Measurements from ENCODE around the gene KRTAP21-1.
"Not testable (repeated sequence)": the region's sequence is repeated elsewhere in the genome, so short reads cannot be mapped to it uniquely, and the experiment has no call there.

Gene KRTAP21-1

GRCh38 chr21:30755328-30755727 is at the start of gene KRTAP21-1:
Gene KRTAP21-1, minus strand, starts transcription at chr21:30755428. Its CDS starts 50 bp downstream, at chr21:30755378.
- DNase-seq, result not testable (repeated sequence)

GRCh38 chr21:30800605-30801004 is 45.4 kb upstream of the KRTAP21-1 start:
- DNase-seq, result no peak

GRCh38 chr21:30793581-30794314 is 38.5 kb upstream of the KRTAP21-1 start:
- no peak for DNase-seq

- DNase-seq, result no peak
Observed at GRCh38 chr21:30779249-30779648, 24.0 kb upstream of the KRTAP21-1 start.

GRCh38 chr21:30769724-30770431 is 14.7 kb upstream of the KRTAP21-1 start:
- DNase-seq, result no peak

GRCh38 chr21:30760776-30761175 is 5.5 kb upstream of the KRTAP21-1 start:
- no peak for DNase-seq

GRCh38 chr21:30758306-30758705 is 3.1 kb upstream of the KRTAP21-1 start:
- DNase-seq, result no peak

GRCh38 chr21:30747159-30747558 is 8.1 kb downstream of the KRTAP21-1 start, which contains the start of gene KRTAP21-2:
Gene KRTAP21-2, minus strand, starts transcription at chr21:30747259. Its CDS starts 57 bp downstream, at chr21:30747202.
- no peak for DNase-seq

- DNase-seq, result no peak
Observed at GRCh38 chr21:30740462-30740861, 14.8 kb downstream of the KRTAP21-1 start.

- DNase-seq, result no peak
Observed at GRCh38 chr21:30733026-30733425, 22.2 kb downstream of the KRTAP21-1 start.

- DNase-seq, result no peak
Observed at GRCh38 chr21:30726726-30727125, 28.5 kb downstream of the KRTAP21-1 start.

- no peak for DNase-seq
Observed at GRCh38 chr21:30719401-30719800, 35.8 kb downstream of the KRTAP21-1 start.

- no peak for DNase-seq
Observed at GRCh38 chr21:30718239-30718909, 36.9 kb downstream of the KRTAP21-1 start, which contains the start of gene KRTAP21-3. Gene KRTAP21-3, minus strand, starts transcription at chr21:30718777. Its CDS starts 18 bp downstream, at chr21:30718759.

GRCh38 chr21:30717105-30717504 is 38.1 kb downstream of the KRTAP21-1 start:
- DNase-seq, result no peak

GRCh38 chr21:30714946-30715345 is 40.3 kb downstream of the KRTAP21-1 start:
- no peak for DNase-seq

- DNase-seq, result no peak
Observed at GRCh38 chr21:30714456-30714855, 40.8 kb downstream of the KRTAP21-1 start.

- DNase-seq, result no peak
Observed at GRCh38 chr21:30713766-30714165, 41.5 kb downstream of the KRTAP21-1 start.

- peak; percentile 10 for DNase-seq
Observed at GRCh38 chr21:30710499-30710898, 44.7 kb downstream of the KRTAP21-1 start.

GRCh38 chr21:30707409-30707808 is 47.8 kb downstream of the KRTAP21-1 start:
- no peak for DNase-seq
